ENCODE measurements around the gene WWP2. TPM values are rescaled to one million over a fixed set of nuclear protein-coding genes. Genes with fewer than 3 reads are reported as not detected.
A peak's percentile ranks its signal among the peaks of the same experiment; 100 is the strongest.

The WWP2 gene
- total RNA-seq, 4 donors from 2014 or later, result 40.8 to 96.9 (median 84.3) TPM

- WGBS, 2 donors, result 50 to 52% methylated on average over 8 of the region's 8 CpGs
- peak overlapping the region; percentile 13 to 48 (median 26) for H3K4me3 ChIP-seq
- peak overlapping the region; percentile 78 to 97 (median 90) for H3K27ac ChIP-seq
Measured at GRCh38 chr16:69925311-69925710, 163.2 kb downstream of the WWP2 start.

GRCh38 chr16:69926241-69926640 is 164.1 kb downstream of the WWP2 start:
- no peak for DNase-seq (ENCODE audit: low spot score in 2 of 2)
- TF ChIP-seq POLR2A (IDR thresholded peaks at IDR 0.05), result no peak
- TF ChIP-seq EP300 (IDR thresholded peaks at IDR 0.05), result no peak
- no peak for TF ChIP-seq CTCF (IDR thresholded peaks at IDR 0.05)
- Histone ChIP-seq H3K27me3 (no peaks in the 10 kb centered on the region), H3K4me3 (peak overlapping the region in 2 of 4 donors; percentile 29 to 48), H3K27ac (peak overlapping the region; percentile 78 to 97 (median 90)), H3K4me1 (peaks cover 0 to 90% (median 32%) of the 10 kb centered on the region in 4 donors), H3K36me3 (peaks cover 2 to 29% (median 5%) of the 10 kb centered on the region in 3 donors), H3K9me3 (no peaks in the 10 kb centered on the region)
- 88 to 89% methylated on average over 8 of the region's 8 CpGs for WGBS, 2 donors

More at GRCh38 chr16:69925311-69925710, 163.2 kb downstream of the WWP2 start:
- H3K36me3 ChIP-seq, result peaks cover 0 to 19% (median 0%) of the 10 kb centered on the region in 3 donors
- no peaks in the 10 kb centered on the region for H3K27me3 ChIP-seq
- H3K4me1 ChIP-seq, result peaks cover 0 to 98% (median 31%) of the 10 kb centered on the region in 4 donors
- no peak for TF ChIP-seq POLR2A (IDR thresholded peaks at IDR 0.05)
- no peak for TF ChIP-seq CTCF (IDR thresholded peaks at IDR 0.05)
- TF ChIP-seq EP300 (IDR thresholded peaks at IDR 0.05), result no peak
- DNase-seq (ENCODE audit: low spot score in 2 of 2), result no peak
- H3K9me3 ChIP-seq, result no peaks in the 10 kb centered on the region

DNA sequence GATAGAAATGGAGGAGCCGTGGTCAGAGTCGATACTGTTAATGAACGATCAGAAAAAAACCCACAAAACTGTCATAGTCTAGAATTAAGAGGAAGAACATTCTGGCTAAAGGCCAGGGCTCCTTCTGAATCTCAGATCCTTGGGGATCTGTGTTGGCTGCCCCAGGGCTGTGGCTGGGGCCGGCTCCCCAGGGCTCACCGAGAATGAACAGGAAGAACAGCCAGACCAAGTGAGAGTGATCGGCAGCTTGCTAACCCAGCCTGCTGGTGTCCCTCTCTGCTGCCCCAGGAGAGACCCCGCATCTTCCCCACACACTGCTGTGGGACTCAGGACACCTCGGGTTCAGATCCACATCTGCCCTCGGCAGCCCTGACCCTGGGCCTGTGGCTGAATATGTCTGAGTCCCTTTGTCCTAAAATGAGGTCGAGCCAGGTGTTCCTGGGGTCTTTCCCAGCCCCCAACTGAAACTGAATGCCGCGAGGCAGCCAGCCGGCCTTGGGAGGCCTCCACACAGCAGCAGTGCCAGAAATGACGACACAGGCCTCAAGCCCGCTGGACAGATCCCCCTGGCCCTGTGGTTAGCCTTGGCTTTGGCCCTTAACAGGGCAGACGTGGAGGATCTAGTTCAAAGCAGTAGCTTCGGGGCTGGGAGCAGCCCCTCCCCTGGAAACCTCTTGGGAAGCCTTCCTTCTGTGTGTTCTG is 165.1 kb downstream of the WWP2 start:
- Histone ChIP-seq H3K27ac (peak overlapping the region; percentile 68 to 97 (median 82)), H3K9me3 (no peaks in the 10 kb centered on the region), H3K27me3 (no peaks in the 10 kb centered on the region), H3K4me3 (peak overlapping the region in 3 of 4 donors; percentile 4 to 48 (median 14)), H3K36me3 (peaks cover 3 to 38% (median 12%) of the 10 kb centered on the region in 3 donors), H3K4me1 (peaks cover 0 to 82% (median 32%) of the 10 kb centered on the region in 4 donors)
- WGBS, 2 donors, result 49 to 59% methylated on average over 16 to 17 of the region's 17 CpGs
- peak; percentile 64 to 80 for DNase-seq (ENCODE audit: low spot score in 2 of 2)
- TF ChIP-seq POLR2A (IDR thresholded peaks at IDR 0.05) (peak in 1 of 2 donors; percentile 13), CTCF (IDR thresholded peaks at IDR 0.05) (no peak), EP300 (IDR thresholded peaks at IDR 0.05) (peak in 1 of 2 donors; percentile 75)

DNA sequence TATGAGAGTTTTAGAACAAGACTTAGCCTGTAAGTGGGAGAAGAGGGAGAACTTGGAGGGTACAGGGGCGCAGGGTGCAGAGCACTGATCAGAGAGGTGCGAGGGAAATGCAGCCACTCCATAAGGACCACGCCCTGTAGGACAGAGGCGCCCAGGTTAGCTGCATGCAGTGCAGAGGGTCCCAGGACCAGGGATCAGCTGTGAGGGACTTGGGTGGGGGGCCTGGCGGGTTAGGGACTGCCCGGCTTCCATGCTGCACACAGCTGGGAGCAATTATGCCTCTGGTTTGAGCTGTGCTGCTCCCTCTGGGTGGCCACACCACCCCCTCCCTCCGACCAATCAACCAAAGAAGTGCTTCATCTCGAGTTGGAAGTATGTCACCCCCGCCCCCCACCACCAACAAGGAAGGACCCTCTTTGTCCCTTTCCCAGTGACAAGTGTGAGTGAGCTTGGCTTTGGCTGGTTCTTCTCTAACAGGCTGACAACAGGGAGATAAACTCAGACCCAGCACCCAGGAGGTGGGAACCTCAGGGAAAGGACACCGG is 166.8 kb downstream of the WWP2 start:
- H3K27ac ChIP-seq, result peak overlapping the region in 2 of 4 donors; percentile 90 to 97
- peaks cover 0 to 69% (median 30%) of the 10 kb centered on the region in 4 donors for H3K4me1 ChIP-seq
- WGBS, 2 donors, result 82 to 83% methylated on average over 8 to 10 of the region's 10 CpGs
- H3K27me3 ChIP-seq, result no peaks in the 10 kb centered on the region
- H3K36me3 ChIP-seq, result peaks cover 3 to 55% (median 12%) of the 10 kb centered on the region in 3 donors
- TF ChIP-seq EP300 (IDR thresholded peaks at IDR 0.05) (no peak), POLR2A (IDR thresholded peaks at IDR 0.05) (no peak), CTCF (IDR thresholded peaks at IDR 0.05) (no peak)
- no peak for DNase-seq (ENCODE audit: low spot score in 2 of 2)
- no peaks in the 10 kb centered on the region for H3K9me3 ChIP-seq
- no peak overlapping the region for H3K4me3 ChIP-seq

DNA sequence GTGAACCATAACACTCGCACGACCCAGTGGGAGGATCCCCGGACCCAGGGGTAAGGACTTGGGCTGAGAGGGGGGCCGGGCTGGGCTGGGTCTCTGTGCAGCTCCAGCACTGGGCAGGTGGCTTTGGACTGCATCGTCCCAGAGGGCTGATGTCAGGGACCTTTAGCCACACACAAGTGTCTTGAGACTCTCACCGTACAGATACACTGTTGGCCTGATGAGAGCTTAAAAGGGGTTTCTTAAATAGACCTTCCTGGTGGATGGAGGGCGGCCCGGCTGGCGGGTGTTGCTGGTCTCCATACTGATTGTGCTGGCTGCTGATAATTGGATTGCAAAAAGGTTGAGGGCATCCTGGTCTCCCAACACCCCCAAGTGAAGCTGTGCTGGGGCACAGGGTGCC is 167.3 kb downstream of the WWP2 start:
- Histone ChIP-seq H3K36me3 (peaks cover 3 to 61% (median 12%) of the 10 kb centered on the region in 3 donors), H3K9me3 (no peaks in the 10 kb centered on the region), H3K4me1 (peaks cover 0 to 63% (median 25%) of the 10 kb centered on the region in 4 donors), H3K27me3 (no peaks in the 10 kb centered on the region), H3K4me3 (no peak overlapping the region), H3K27ac (peak overlapping the region in 2 of 4 donors; percentile 90 to 97)
- no peak for DNase-seq (ENCODE audit: low spot score in 2 of 2)
- 76 to 89% methylated on average over 8 to 9 of the region's 9 CpGs for WGBS, 2 donors
- TF ChIP-seq POLR2A (IDR thresholded peaks at IDR 0.05) (no peak), EP300 (IDR thresholded peaks at IDR 0.05) (no peak), CTCF (IDR thresholded peaks at IDR 0.05) (no peak)

Data from tibial nerve (tissue), 4 donors.